Measurements from ENCODE around the gene CPLX1.

CPLX1 gene

DNA sequence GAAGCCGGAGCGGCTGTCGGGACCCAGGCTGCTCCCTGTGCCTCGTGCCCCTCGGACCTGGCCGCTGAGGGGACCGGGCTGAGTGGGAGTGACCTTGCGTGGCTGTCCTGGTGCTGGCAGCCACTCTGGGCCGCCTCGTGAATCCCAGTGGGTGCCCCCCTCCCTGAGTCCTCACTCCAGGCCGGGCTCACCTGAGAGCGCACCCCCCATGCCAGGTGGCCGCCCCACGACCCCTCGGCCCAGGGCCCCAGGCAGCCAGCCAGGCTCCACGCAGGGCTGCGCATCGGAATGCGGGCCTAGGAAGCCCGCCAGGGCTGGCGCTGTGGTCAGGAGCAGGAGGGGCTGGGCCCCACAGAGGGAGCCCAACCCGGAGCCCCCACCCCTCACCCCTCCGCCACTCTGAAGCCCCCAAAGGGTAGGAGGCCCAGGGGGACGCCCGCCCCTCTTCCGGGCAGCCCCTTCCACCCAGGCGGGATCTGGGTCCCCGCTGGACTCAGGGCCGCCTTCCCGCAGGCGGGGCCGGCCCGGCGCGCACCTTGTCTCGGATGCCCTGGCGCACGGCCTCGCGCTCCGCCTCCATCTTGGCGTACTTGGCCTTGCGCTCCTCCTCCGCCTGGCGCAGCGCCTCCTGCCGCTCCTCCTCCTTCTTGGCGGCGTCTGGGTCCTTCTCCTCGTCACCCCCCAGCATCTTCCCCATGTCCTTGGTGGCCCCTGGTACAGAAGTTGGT is 33.9 kb downstream of the CPLX1 start:
- peak overlapping the region; percentile 20 for H3K4me3 ChIP-seq (ENCODE audit: low read length)
- no peak for DNase-seq (ENCODE audit: low read depth)
- TF ChIP-seq, protein P1, sequence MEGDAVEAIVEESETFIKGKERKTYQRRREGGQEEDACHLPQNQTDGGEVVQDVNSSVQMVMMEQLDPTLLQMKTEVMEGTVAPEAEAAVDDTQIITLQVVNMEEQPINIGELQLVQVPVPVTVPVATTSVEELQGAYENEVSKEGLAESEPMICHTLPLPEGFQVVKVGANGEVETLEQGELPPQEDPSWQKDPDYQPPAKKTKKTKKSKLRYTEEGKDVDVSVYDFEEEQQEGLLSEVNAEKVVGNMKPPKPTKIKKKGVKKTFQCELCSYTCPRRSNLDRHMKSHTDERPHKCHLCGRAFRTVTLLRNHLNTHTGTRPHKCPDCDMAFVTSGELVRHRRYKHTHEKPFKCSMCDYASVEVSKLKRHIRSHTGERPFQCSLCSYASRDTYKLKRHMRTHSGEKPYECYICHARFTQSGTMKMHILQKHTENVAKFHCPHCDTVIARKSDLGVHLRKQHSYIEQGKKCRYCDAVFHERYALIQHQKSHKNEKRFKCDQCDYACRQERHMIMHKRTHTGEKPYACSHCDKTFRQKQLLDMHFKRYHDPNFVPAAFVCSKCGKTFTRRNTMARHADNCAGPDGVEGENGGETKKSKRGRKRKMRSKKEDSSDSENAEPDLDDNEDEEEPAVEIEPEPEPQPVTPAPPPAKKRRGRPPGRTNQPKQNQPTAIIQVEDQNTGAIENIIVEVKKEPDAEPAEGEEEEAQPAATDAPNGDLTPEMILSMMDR (conservative IDR thresholded peaks at IDR 0.05; ENCODE audit: low read depth, low read length), result peak; percentile 26

DNA sequence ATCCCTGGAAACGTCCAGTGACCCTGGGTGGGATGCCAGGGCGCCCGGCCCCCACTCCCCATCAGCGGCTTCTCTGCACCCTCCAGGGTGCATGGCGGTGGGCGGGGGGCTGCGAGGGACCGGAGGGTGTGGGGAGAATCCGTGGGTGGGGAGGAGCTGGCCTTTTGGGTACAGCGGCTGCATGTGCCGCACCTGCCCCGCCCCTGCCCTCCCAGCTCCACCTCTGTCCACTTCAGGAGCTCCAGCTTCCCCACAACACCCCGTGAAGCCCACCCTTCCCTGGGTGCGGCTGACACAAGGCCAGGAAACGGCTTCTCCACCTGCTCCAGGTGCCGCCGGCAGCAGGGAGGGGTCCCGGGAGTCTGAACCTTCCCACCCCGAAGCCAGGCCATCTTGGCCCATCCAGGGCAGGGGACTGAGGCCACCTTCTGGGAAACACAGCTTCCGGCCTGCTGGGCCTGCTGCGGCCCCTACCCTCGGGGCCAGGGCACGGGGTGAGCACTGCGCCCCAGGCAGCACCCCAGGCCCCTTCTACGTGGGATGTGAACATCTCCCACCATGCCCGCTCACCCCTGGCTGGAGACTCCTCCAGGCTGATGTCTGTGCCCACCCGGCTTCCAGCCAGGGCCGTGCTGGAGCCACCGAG is 34.6 kb downstream of the CPLX1 start:
- TF ChIP-seq, protein P1 (conservative IDR thresholded peaks at IDR 0.05; ENCODE audit: low read depth, low read length), result no peak
- no peak for DNase-seq (ENCODE audit: low read depth)
- no peak overlapping the region for H3K4me3 ChIP-seq (ENCODE audit: low read length)

DNA sequence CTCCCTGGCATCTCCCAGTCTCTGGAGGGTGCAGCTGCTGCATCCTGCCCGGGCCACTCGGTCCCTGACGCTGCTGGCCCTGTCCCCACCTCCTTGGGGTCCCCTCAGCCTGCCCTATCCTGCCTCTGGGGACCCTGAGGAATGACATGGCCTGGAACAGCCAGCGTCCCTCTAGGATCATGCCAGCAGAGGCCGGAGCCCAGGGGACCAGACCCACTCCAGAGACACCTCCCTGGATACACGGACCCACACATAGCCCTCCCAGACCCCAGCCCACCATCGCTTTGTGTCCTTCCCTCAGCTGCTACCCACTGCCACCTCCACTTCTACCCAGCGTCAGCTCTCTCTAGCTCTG is 35.5 kb downstream of the CPLX1 start:
- no peak for DNase-seq (ENCODE audit: low read depth)
- TF ChIP-seq, protein P1 (conservative IDR thresholded peaks at IDR 0.05; ENCODE audit: low read depth, low read length), result no peak
- no peak overlapping the region for H3K4me3 ChIP-seq (ENCODE audit: low read length)

DNA sequence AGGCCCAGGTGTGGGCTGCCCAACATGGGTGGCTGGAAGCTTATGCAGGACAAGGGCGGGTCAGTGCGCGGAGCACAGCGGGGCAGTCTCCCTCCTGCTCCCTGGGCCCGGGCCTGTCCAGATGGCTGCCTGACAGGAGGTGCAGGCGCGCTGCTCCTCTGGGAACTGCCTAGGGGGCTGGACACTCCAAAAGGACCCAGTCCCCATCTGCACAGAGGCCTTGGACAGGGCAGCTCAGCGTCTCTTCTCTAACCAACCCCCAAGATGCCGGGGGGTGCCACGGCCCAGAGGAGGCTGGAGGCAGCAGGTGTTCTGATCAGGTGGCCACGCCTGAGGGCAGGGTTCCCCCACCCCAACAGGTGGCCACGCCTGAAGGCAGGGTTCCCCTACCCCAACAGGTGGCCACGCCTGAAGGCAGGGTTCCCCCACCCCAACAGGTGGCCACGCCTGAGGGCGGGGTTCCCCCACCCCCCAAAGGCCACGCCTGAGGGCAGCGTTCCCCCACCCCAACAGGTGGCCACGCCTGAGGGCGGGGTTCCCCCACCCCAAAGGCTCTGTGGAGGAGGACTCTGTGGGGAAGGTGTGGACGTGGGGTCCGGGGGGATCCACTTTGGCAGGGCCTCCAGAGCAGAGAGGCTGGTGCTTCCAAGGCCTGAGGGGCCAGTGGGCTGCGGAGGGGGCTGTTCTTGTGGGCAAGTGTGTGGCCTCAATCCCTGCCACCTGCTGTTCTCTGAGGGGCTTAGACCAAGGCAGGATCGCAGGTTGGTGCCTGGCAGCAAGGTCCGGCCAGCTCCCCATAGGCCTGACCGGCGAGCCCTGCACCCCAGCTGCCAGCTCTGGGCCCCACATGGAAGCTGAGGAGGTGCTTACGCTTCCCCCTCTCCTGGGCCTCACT is 36.1 kb downstream of the CPLX1 start:
- no peak for DNase-seq (ENCODE audit: low read depth)
- H3K4me3 ChIP-seq (ENCODE audit: low read length), result no peak overlapping the region
- TF ChIP-seq, protein P1 (conservative IDR thresholded peaks at IDR 0.05; ENCODE audit: low read depth, low read length), result no peak

DNA sequence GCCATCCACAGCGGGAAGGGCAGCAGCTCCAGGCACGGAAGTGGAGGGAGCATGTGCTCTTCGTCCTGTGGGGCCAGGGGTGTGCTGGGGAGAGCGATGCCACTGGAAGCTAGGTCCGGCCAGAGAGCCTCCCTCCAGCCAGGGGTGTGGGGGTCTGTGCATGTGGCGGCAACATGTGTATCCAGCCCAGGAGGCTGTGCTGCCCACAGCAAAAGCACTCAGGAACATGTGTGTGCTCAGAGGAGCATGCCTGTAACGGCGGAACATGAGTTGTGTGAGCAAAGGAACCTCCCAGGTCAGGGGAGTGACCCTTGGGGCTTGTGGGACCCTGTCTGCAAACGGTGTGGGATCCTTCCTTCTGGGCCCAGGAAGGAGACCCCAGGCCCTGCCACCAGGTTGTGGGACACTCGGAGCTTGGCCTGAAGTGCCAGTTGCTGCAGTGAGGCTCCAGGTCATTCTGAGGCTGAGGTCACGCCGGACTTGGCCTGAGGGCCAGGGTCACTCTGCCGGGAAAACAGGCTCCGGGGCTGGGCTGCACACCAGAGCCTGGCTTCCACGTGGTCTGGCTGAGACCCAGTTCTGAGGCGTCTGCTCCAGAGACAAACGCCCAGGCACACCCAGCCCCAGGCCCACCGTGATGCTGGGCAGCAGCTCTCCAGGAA is 37.2 kb downstream of the CPLX1 start:
- TF ChIP-seq, protein P1 (conservative IDR thresholded peaks at IDR 0.05; ENCODE audit: low read depth, low read length), result no peak

DNA sequence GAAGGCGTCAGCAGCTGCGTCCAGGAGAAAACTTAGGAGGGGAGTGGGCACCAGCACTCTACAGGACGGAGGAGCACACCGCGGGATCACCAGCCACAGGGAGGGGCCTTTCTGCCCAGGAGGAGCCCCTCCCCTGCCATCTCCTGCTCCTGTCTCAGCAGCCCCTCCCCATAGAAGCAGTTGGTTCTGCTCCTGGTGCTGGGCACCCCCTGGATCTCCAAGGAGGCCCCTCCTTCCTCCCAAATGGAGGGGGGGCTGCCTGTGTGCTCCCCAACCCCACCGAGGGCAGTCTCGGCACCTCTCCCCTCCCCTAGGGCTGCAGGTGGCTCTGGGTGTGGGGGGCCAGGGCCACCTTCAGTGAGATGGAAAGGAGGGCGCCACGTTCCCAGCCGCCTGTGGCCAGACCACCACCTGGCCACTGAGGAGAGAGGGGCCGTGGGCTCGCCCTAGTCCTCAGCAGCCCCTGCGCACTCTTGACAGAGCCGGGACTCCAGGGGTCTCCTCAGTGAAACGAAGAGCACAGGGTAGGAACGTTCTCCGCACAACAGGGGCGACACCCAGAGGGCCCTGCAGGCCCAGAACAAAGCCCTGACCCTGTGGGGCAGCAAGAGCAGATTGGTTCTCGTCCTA is 37.8 kb downstream of the CPLX1 start:
- TF ChIP-seq, protein P1 (conservative IDR thresholded peaks at IDR 0.05; ENCODE audit: low read depth, low read length), result no peak
- no peak for DNase-seq (ENCODE audit: low read depth)
- no peak overlapping the region for H3K4me3 ChIP-seq (ENCODE audit: low read length)

More for the DNA sequence above, 37.2 kb downstream of the CPLX1 start:
- no peak overlapping the region for H3K4me3 ChIP-seq (ENCODE audit: low read length)
- no peak for DNase-seq (ENCODE audit: low read depth)
